Measurements from ENCODE around the gene GSTT2B.
"Not testable (repeated sequence)": the region's sequence is repeated elsewhere in the genome, so short reads cannot be mapped to it uniquely, and the experiment has no call there.

The GSTT2B gene

GRCh38 chr22:23954193-23954990 is 6.6 kb downstream of the GSTT2B start:
- not testable (repeated sequence) for H3K4me3 ChIP-seq (ENCODE audit: low read length); H3K27me3 ChIP-seq (ENCODE audit: control insufficient read depth, insufficient read depth, low read length); H3K9me3 ChIP-seq (ENCODE audit: control insufficient read depth, low read depth, low read length); H3K9ac ChIP-seq (ENCODE audit: low read length); H3K27ac ChIP-seq (ENCODE audit: low read length); H3K36me3 ChIP-seq (ENCODE audit: control insufficient read depth, low read depth, low read length)
- H3K4me1 ChIP-seq (ENCODE audit: control insufficient read depth, low read depth, low read length), result peaks cover 12% of the 10 kb centered on the region

GRCh38 chr22:23953485-23953884 is 7.5 kb downstream of the GSTT2B start:
- H3K9ac ChIP-seq (ENCODE audit: low read length); H3K27ac ChIP-seq (ENCODE audit: low read length); H3K36me3 ChIP-seq (ENCODE audit: control insufficient read depth, low read depth, low read length); H3K4me3 ChIP-seq (ENCODE audit: low read length); H3K9me3 ChIP-seq (ENCODE audit: control insufficient read depth, low read depth, low read length); H3K27me3 ChIP-seq (ENCODE audit: control insufficient read depth, insufficient read depth, low read length): not testable (repeated sequence)
- H3K4me1 ChIP-seq (ENCODE audit: control insufficient read depth, low read depth, low read length), result peaks cover 12% of the 10 kb centered on the region

- H3K36me3 ChIP-seq (ENCODE audit: control insufficient read depth, low read depth, low read length); H3K4me3 ChIP-seq (ENCODE audit: low read length); H3K9ac ChIP-seq (ENCODE audit: low read length); H3K27me3 ChIP-seq (ENCODE audit: control insufficient read depth, insufficient read depth, low read length); H3K9me3 ChIP-seq (ENCODE audit: control insufficient read depth, low read depth, low read length); H3K27ac ChIP-seq (ENCODE audit: low read length): not testable (repeated sequence)
- peaks cover 12% of the 10 kb centered on the region for H3K4me1 ChIP-seq (ENCODE audit: control insufficient read depth, low read depth, low read length)
Observed at GRCh38 chr22:23952794-23953405, 8.1 kb downstream of the GSTT2B start.

- H3K27ac ChIP-seq (ENCODE audit: low read length); H3K36me3 ChIP-seq (ENCODE audit: control insufficient read depth, low read depth, low read length); H3K9me3 ChIP-seq (ENCODE audit: control insufficient read depth, low read depth, low read length); H3K4me3 ChIP-seq (ENCODE audit: low read length); H3K27me3 ChIP-seq (ENCODE audit: control insufficient read depth, insufficient read depth, low read length); H3K9ac ChIP-seq (ENCODE audit: low read length): not testable (repeated sequence)
- H3K4me1 ChIP-seq (ENCODE audit: control insufficient read depth, low read depth, low read length), result peaks cover 10% of the 10 kb centered on the region
Observed at GRCh38 chr22:23951383-23951782, 9.6 kb downstream of the GSTT2B start.

- not testable (repeated sequence) for H3K27me3 ChIP-seq (ENCODE audit: control insufficient read depth, insufficient read depth, low read length); H3K27ac ChIP-seq (ENCODE audit: low read length); H3K9ac ChIP-seq (ENCODE audit: low read length); H3K36me3 ChIP-seq (ENCODE audit: control insufficient read depth, low read depth, low read length); H3K4me3 ChIP-seq (ENCODE audit: low read length); H3K4me1 ChIP-seq (ENCODE audit: control insufficient read depth, low read depth, low read length); H3K9me3 ChIP-seq (ENCODE audit: control insufficient read depth, low read depth, low read length)
Observed at GRCh38 chr22:23949764-23950163, 11.2 kb downstream of the GSTT2B start.

GRCh38 chr22:23947391-23947790 is 13.6 kb downstream of the GSTT2B start:
- not testable (repeated sequence) for H3K27me3 ChIP-seq (ENCODE audit: control insufficient read depth, insufficient read depth, low read length)

GRCh38 chr22:23940166-23940565 is 20.8 kb downstream of the GSTT2B start:
- H3K27ac ChIP-seq (ENCODE audit: low read length); H3K27me3 ChIP-seq (ENCODE audit: control insufficient read depth, insufficient read depth, low read length); H3K4me3 ChIP-seq (ENCODE audit: low read length); H3K9me3 ChIP-seq (ENCODE audit: control insufficient read depth, low read depth, low read length); H3K9ac ChIP-seq (ENCODE audit: low read length); H3K4me1 ChIP-seq (ENCODE audit: control insufficient read depth, low read depth, low read length); H3K36me3 ChIP-seq (ENCODE audit: control insufficient read depth, low read depth, low read length): not testable (repeated sequence)

More at GRCh38 chr22:23947391-23947790, 13.6 kb downstream of the GSTT2B start:
- not testable (repeated sequence) for H3K9ac ChIP-seq (ENCODE audit: low read length); H3K27ac ChIP-seq (ENCODE audit: low read length); H3K36me3 ChIP-seq (ENCODE audit: control insufficient read depth, low read depth, low read length); H3K4me3 ChIP-seq (ENCODE audit: low read length); H3K4me1 ChIP-seq (ENCODE audit: control insufficient read depth, low read depth, low read length); H3K9me3 ChIP-seq (ENCODE audit: control insufficient read depth, low read depth, low read length)

GRCh38 chr22:23939017-23939357 is 22.0 kb downstream of the GSTT2B start:
- H3K27ac ChIP-seq (ENCODE audit: low read length), result no peak overlapping the region
- no peak overlapping the region for H3K4me3 ChIP-seq (ENCODE audit: low read length)
- H3K9ac ChIP-seq (ENCODE audit: low read length), result no peak overlapping the region
- no peaks in the 10 kb centered on the region for H3K27me3 ChIP-seq (ENCODE audit: control insufficient read depth, insufficient read depth, low read length)
- H3K4me1 ChIP-seq (ENCODE audit: control insufficient read depth, low read depth, low read length), result no peaks in the 10 kb centered on the region
- no peaks in the 10 kb centered on the region for H3K36me3 ChIP-seq (ENCODE audit: control insufficient read depth, low read depth, low read length)
- H3K9me3 ChIP-seq (ENCODE audit: control insufficient read depth, low read depth, low read length), result no peaks in the 10 kb centered on the region

GRCh38 chr22:23938328-23939016 is 22.5 kb downstream of the GSTT2B start:
- Histone ChIP-seq H3K4me1 (ENCODE audit: control insufficient read depth, low read depth, low read length) (no peaks in the 10 kb centered on the region), H3K36me3 (ENCODE audit: control insufficient read depth, low read depth, low read length) (no peaks in the 10 kb centered on the region), H3K27me3 (ENCODE audit: control insufficient read depth, insufficient read depth, low read length) (no peaks in the 10 kb centered on the region), H3K4me3 (ENCODE audit: low read length) (no peak overlapping the region), H3K27ac (ENCODE audit: low read length) (no peak overlapping the region), H3K9me3 (ENCODE audit: control insufficient read depth, low read depth, low read length) (no peaks in the 10 kb centered on the region), H3K9ac (ENCODE audit: low read length) (no peak overlapping the region)

- no peaks in the 10 kb centered on the region for H3K27me3 ChIP-seq (ENCODE audit: control insufficient read depth, insufficient read depth, low read length)
- no peak overlapping the region for H3K4me3 ChIP-seq (ENCODE audit: low read length)
- peaks cover 4% of the 10 kb centered on the region for H3K36me3 ChIP-seq (ENCODE audit: control insufficient read depth, low read depth, low read length)
- H3K9ac ChIP-seq (ENCODE audit: low read length), result no peak overlapping the region
- no peak overlapping the region for H3K27ac ChIP-seq (ENCODE audit: low read length)
- peaks cover 5% of the 10 kb centered on the region for H3K9me3 ChIP-seq (ENCODE audit: control insufficient read depth, low read depth, low read length)
- no peaks in the 10 kb centered on the region for H3K4me1 ChIP-seq (ENCODE audit: control insufficient read depth, low read depth, low read length)
Observed at GRCh38 chr22:23926561-23926960, 34.4 kb downstream of the GSTT2B start.

- Histone ChIP-seq H3K27me3 (ENCODE audit: control insufficient read depth, insufficient read depth, low read length) (no peaks in the 10 kb centered on the region), H3K36me3 (ENCODE audit: control insufficient read depth, low read depth, low read length) (peaks cover 4% of the 10 kb centered on the region), H3K9me3 (ENCODE audit: control insufficient read depth, low read depth, low read length) (peaks cover 5% of the 10 kb centered on the region), H3K9ac (ENCODE audit: low read length) (no peak overlapping the region), H3K4me1 (ENCODE audit: control insufficient read depth, low read depth, low read length) (no peaks in the 10 kb centered on the region), H3K4me3 (ENCODE audit: low read length) (no peak overlapping the region), H3K27ac (ENCODE audit: low read length) (no peak overlapping the region)
Observed at GRCh38 chr22:23925020-23925606, 35.9 kb downstream of the GSTT2B start.

All from iPS-18a (cell line).